A673 (cell line): Measurements from ENCODE around the gene RAVER2. TPM values are rescaled to one million over a fixed set of nuclear protein-coding genes. Genes with fewer than 3 reads are reported as not detected.

Experiments used
- BruUV-seq: library from RNA; stranded (reverse); fragments of 400-500 nt; replicated peaks from 2 replicates; lab custom pipeline; 2021; lab: Mats Ljungman, UMichigan
- CTCF ChIA-PET: fragments of 300-600 bp; sonication (Branson Sonifier 250); formaldehyde crosslinking; loops from one replicate; lab custom pipeline; 2022; ENCODE audit warnings: antibody characterized with exemption; lab: Charles Lee
- POLR2A ChIA-PET: fragments of 300-600 bp; sonication (Branson Sonifier 250); formaldehyde crosslinking; loops from one replicate; lab custom pipeline; 2022; ENCODE audit warnings: antibody characterized with exemption; ENCODE audit not compliant: low non-redundant PET; lab: Charles Lee
- DNase-seq: peaks from one replicate; pipeline ENCODE4 v3.0.0-alpha.2; 2015; ENCODE audit warnings: low spot score
- H3K27ac ChIP-seq: fragments of 200-600 bp; sonication (generic); 2 replicates; pipeline ENCODE4 v1.5.1; 2016; ENCODE audit warnings: mixed run types, low read depth, mild to moderate bottlenecking, mixed read lengths, antibody characterized with exemption, low read length; ENCODE audit not compliant: poor library complexity, severe bottlenecking
- H3K27me3 ChIP-seq: fragments of 200-600 bp; sonication (generic); replicated peaks from 2 replicates; pipeline ENCODE4 v1.6.1; 2017; ENCODE audit warnings: mixed run types, low read depth, mild to moderate bottlenecking, mixed read lengths, antibody characterized with exemption, low read length; ENCODE audit not compliant: insufficient read depth, poor library complexity
- H3K36me3 ChIP-seq: fragments of 200-600 bp; sonication (generic); 2 replicates; pipeline ENCODE4 v1.6.1; 2016; ENCODE audit warnings: mixed run types, mild to moderate bottlenecking, mixed read lengths, antibody characterized with exemption, low read length; ENCODE audit not compliant: insufficient read depth, poor library complexity, severe bottlenecking
- H3K4me1 ChIP-seq: fragments of 200-600 bp; sonication (generic); 2 replicates; pipeline ENCODE4 v1.6.1; 2017; ENCODE audit warnings: mixed run types, mild to moderate bottlenecking, mixed read lengths, antibody characterized with exemption, low read length; ENCODE audit not compliant: insufficient read depth, poor library complexity, severe bottlenecking
- H3K4me3 ChIP-seq: fragments of 200-600 bp; sonication (generic); 2 replicates; pipeline ENCODE4 v1.5.1; 2016; ENCODE audit warnings: low read depth, mixed run types, mild to moderate bottlenecking, mixed read lengths, low read length; ENCODE audit not compliant: poor library complexity, severe bottlenecking
- H3K9me3 ChIP-seq: fragments of 200-600 bp; sonication (generic); 2 replicates; pipeline ENCODE4 v1.6.1; 2016; ENCODE audit warnings: mixed run types, low read depth, mild to moderate bottlenecking, mixed read lengths, antibody characterized with exemption, low read length; ENCODE audit not compliant: poor library complexity, severe bottlenecking
- CTCF ChIP-seq: fragments of 300-800, 200-600 bp; sonication (generic); conservative IDR thresholded peaks from 2 replicates; pipeline ENCODE4 v1.5.1; 2017; ENCODE audit warnings: low read depth, mild to moderate bottlenecking, antibody characterized with exemption, low read length, moderate library complexity, mixed read lengths
- EZH2 ChIP-seq: fragments of 200-600 bp; sonication (generic); IDR thresholded peaks from 2 replicates; pipeline ENCODE4 v1.6.1; 2017; ENCODE audit warnings: borderline replicate concordance, low read depth, mild to moderate bottlenecking, mixed read lengths, antibody characterized with exemption, low read length; ENCODE audit not compliant: poor library complexity, severe bottlenecking
- intact Hi-C: fragments of 100-400 bp; cut with micrococcal nuclease; formaldehyde crosslinking; loops from one replicate; pipeline ENCODE4 v1.10.0; 2022; ENCODE audit not compliant: unreplicated experiment
- total RNA-seq: library from RNA; stranded (reverse); gene quantifications from 2 replicates; pipeline ENCODE4 v1.2.3, GENCODE V29; 2021

RAVER2 gene
- total RNA-seq, 1 experiment from 2014 or later, result 34.1 TPM

GRCh38 chr1:64829411-64830029 is 84.6 kb downstream of the RAVER2 start:
- no peak for DNase-seq
- intact Hi-C loops, result loop anchor here (5.0 to 10.0 kb wide), 2 partner anchors 213 to 375 kb away; no protein-coding TSS in a partner anchor
- Histone ChIP-seq H3K9me3 (no peaks in the 10 kb centered on the region), H3K4me3 (no peak overlapping the region), H3K36me3 (peaks cover 39% of the 10 kb centered on the region), H3K27ac (peak overlapping the region; percentile 41), H3K4me1 (peaks cover 61% of the 10 kb centered on the region), H3K27me3 (no peaks in the 10 kb centered on the region)
- ChIA-PET CTCF (no interaction called here), POLR2A (interaction anchor here (0.6 kb wide), 1 partner anchor 102 kb away, joined by 3 read pairs; no protein-coding TSS in a partner anchor)
- BruUV-seq, result no TSS peak
- TF ChIP-seq CTCF (no peak), EZH2 (no peak)

GRCh38 chr1:64830030-64830651 is 85.3 kb downstream of the RAVER2 start:
- DNase-seq, result no peak
- no TSS peak for BruUV-seq
- Histone ChIP-seq H3K27me3 (no peaks in the 10 kb centered on the region), H3K27ac (peak overlapping the region; percentile 41), H3K36me3 (peaks cover 45% of the 10 kb centered on the region), H3K4me1 (peaks cover 64% of the 10 kb centered on the region), H3K9me3 (no peaks in the 10 kb centered on the region), H3K4me3 (no peak overlapping the region)
- ChIA-PET POLR2A (interaction anchor here (0.6 kb wide), 1 partner anchor 103 kb away, joined by 3 read pairs; no protein-coding TSS in a partner anchor), CTCF (no interaction called here)
- intact Hi-C loops, result loop anchor here (5.0 kb wide), 1 partner anchor 212 kb away; no protein-coding TSS in a partner anchor
- no peak for TF ChIP-seq CTCF
- TF ChIP-seq EZH2, result no peak

GRCh38 chr1:64834734-64835133 is 89.9 kb downstream of the RAVER2 start:
- POLR2A ChIA-PET, result no interaction called here
- intact Hi-C loops, result loop anchor here (5.0 kb wide), 1 partner anchor 208 kb away; no protein-coding TSS in a partner anchor
- peak; percentile 37 for DNase-seq
- TF ChIP-seq CTCF (no peak), EZH2 (no peak)
- peak overlapping the region; percentile 39 for H3K27ac ChIP-seq
- CTCF ChIA-PET, result no interaction called here
- no TSS peak for BruUV-seq
- no peaks in the 10 kb centered on the region for H3K27me3 ChIP-seq
- H3K4me3 ChIP-seq, result no peak overlapping the region
- H3K36me3 ChIP-seq, result peaks cover 88% of the 10 kb centered on the region
- peaks cover 30% of the 10 kb centered on the region for H3K4me1 ChIP-seq
- no peaks in the 10 kb centered on the region for H3K9me3 ChIP-seq
